Measurements from ENCODE around the gene KIAA1328. TPM values are rescaled to one million over a fixed set of nuclear protein-coding genes. Genes with fewer than 3 reads are reported as not detected.
A peak's percentile ranks its signal among the peaks of the same experiment; 100 is the strongest.

KIAA1328 gene
- total RNA-seq, 6 experiments from 2014 or later = 2.7 to 3.3 (median 3.0) TPM

- no peak overlapping the region for H3K27ac Mint-ChIP-seq
- H3K36me3 Mint-ChIP-seq (ENCODE audit: low read depth) = no peaks in the 10 kb centered on the region
- H3K27me3 Mint-ChIP-seq (ENCODE audit: insufficient read depth) = no peaks in the 10 kb centered on the region
- peaks cover 8% of the 10 kb centered on the region for H3K4me1 Mint-ChIP-seq (ENCODE audit: low read depth)
- H3K4me3 Mint-ChIP-seq = no peak overlapping the region
- no peaks in the 10 kb centered on the region for H3K9me3 Mint-ChIP-seq
- no peak for DNase-seq
- TF ChIP-seq, protein P1, sequence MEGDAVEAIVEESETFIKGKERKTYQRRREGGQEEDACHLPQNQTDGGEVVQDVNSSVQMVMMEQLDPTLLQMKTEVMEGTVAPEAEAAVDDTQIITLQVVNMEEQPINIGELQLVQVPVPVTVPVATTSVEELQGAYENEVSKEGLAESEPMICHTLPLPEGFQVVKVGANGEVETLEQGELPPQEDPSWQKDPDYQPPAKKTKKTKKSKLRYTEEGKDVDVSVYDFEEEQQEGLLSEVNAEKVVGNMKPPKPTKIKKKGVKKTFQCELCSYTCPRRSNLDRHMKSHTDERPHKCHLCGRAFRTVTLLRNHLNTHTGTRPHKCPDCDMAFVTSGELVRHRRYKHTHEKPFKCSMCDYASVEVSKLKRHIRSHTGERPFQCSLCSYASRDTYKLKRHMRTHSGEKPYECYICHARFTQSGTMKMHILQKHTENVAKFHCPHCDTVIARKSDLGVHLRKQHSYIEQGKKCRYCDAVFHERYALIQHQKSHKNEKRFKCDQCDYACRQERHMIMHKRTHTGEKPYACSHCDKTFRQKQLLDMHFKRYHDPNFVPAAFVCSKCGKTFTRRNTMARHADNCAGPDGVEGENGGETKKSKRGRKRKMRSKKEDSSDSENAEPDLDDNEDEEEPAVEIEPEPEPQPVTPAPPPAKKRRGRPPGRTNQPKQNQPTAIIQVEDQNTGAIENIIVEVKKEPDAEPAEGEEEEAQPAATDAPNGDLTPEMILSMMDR (IDR thresholded peaks at IDR 0.05) = no peak
These were observed 64.3 kb downstream of the KIAA1328 start for GRCh38 chr18:36893227-36893626.

DNA sequence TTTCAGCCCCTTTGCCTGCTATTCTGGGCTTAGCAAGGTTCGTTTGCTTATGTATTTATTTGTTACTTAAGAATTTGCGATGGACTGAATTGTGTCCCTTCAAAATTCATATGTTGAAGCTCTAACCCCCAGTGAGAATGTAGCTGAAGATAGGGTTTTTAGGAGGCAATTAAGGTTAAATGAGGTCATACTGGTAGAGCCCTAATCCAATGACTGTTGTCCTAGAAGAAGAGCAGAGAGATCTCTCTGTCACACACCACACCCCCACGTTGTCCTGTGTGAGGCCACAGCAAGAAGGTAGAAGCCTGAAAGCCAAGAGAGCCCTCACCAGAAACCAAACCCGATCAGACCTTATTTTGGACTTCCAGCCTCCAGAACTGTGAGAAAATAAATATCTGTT is 66.7 kb downstream of the KIAA1328 start:
- no peak overlapping the region for H3K4me3 Mint-ChIP-seq
- no peaks in the 10 kb centered on the region for H3K4me1 Mint-ChIP-seq (ENCODE audit: low read depth)
- TF ChIP-seq, protein P1 (IDR thresholded peaks at IDR 0.05) = no peak
- no peaks in the 10 kb centered on the region for H3K36me3 Mint-ChIP-seq (ENCODE audit: low read depth)
- no peaks in the 10 kb centered on the region for H3K9me3 Mint-ChIP-seq
- H3K27ac Mint-ChIP-seq = no peak overlapping the region
- no peak for DNase-seq
- H3K27me3 Mint-ChIP-seq (ENCODE audit: insufficient read depth) = no peaks in the 10 kb centered on the region

- TF ChIP-seq, protein P1 (IDR thresholded peaks at IDR 0.05) = no peak
- Mint-ChIP-seq H3K4me3 (no peak overlapping the region), H3K9me3 (no peaks in the 10 kb centered on the region), H3K27me3 (ENCODE audit: insufficient read depth) (no peaks in the 10 kb centered on the region), H3K27ac (no peak overlapping the region), H3K4me1 (ENCODE audit: low read depth) (peaks cover 12% of the 10 kb centered on the region), H3K36me3 (ENCODE audit: low read depth) (no peaks in the 10 kb centered on the region)
- DNase-seq = no peak
These were observed 68.3 kb downstream of the KIAA1328 start for GRCh38 chr18:36897253-36897652.

- TF ChIP-seq, protein P1 (IDR thresholded peaks at IDR 0.05) = peak; percentile 72
- Mint-ChIP-seq H3K4me1 (ENCODE audit: low read depth) (peaks cover 24% of the 10 kb centered on the region), H3K27me3 (ENCODE audit: insufficient read depth) (no peaks in the 10 kb centered on the region), H3K36me3 (ENCODE audit: low read depth) (no peaks in the 10 kb centered on the region), H3K4me3 (no peak overlapping the region), H3K27ac (no peak overlapping the region), H3K9me3 (no peaks in the 10 kb centered on the region)
- DNase-seq = peak; percentile 39
These were observed 70.4 kb downstream of the KIAA1328 start for GRCh38 chr18:36899289-36899688.

GRCh38 chr18:36900466-36900865 is 71.5 kb downstream of the KIAA1328 start:
- Mint-ChIP-seq H3K4me1 (ENCODE audit: low read depth) (peaks cover 24% of the 10 kb centered on the region), H3K4me3 (no peak overlapping the region), H3K9me3 (no peaks in the 10 kb centered on the region), H3K27me3 (ENCODE audit: insufficient read depth) (no peaks in the 10 kb centered on the region), H3K36me3 (ENCODE audit: low read depth) (no peaks in the 10 kb centered on the region), H3K27ac (no peak overlapping the region)
- DNase-seq = no peak
- TF ChIP-seq, protein P1 (IDR thresholded peaks at IDR 0.05) = no peak

DNA sequence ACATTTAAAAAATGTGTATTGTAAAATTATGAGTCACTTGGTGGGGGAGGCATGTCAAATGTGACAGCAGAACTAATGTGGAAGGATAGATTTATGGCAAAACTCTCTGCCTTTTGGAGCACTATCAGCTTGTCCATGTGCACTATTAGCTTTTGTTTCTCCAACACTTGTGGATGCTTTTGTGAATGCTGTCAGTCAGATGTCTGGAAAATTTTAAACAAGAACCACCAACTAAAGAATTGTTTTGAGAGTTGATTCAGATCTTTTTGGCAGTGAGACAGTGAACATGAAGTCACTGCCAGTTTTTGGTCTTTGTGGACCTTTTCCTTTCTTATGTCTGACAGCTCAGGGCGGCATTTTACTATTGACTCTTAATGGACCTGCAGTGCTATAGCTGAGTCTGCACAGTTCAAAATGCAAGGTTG is 72.4 kb downstream of the KIAA1328 start:
- Mint-ChIP-seq H3K9me3 (no peaks in the 10 kb centered on the region), H3K36me3 (ENCODE audit: low read depth) (no peaks in the 10 kb centered on the region), H3K27me3 (ENCODE audit: insufficient read depth) (no peaks in the 10 kb centered on the region), H3K27ac (no peak overlapping the region), H3K4me1 (ENCODE audit: low read depth) (peaks cover 24% of the 10 kb centered on the region), H3K4me3 (no peak overlapping the region)
- DNase-seq = no peak
- TF ChIP-seq, protein P1 (IDR thresholded peaks at IDR 0.05) = no peak
